Stimulated activated CD4-positive, alpha-beta T cell treated with anti-CD3 and anti-CD28 coated beads, TNF-alpha, amount 100 ng/mL, for 24 hours (primary cell): ENCODE data around the gene PDZD2.

Experiments
- DNase-seq, 3 experiments: peaks; one replicate each; pipeline ENCODE4 v3.0.0-alpha.2; 2020; ENCODE audit warnings: low read depth in 3 of 3

Gene PDZD2

DNA sequence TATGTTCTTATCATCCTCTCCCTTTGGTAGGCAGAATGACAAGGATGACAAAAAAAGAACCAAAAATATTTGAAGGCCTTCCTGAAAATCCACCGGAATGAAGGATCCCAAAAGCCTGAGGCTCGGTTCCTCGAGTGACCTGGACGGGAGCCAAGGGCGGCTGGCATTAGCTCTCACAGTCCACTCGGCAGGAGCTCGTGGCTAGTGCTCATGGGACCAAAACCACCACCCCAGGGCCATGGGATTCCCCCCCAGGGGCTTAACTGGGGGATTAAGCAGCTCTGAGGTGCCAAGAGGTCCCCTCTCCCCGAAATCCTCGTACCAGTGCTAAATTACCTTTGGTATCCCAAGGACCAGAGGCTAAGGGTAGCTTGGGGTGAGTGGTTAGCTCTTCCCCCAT, 586 bp upstream of the PDZD2 start:
- DNase-seq: no peak

DNA sequence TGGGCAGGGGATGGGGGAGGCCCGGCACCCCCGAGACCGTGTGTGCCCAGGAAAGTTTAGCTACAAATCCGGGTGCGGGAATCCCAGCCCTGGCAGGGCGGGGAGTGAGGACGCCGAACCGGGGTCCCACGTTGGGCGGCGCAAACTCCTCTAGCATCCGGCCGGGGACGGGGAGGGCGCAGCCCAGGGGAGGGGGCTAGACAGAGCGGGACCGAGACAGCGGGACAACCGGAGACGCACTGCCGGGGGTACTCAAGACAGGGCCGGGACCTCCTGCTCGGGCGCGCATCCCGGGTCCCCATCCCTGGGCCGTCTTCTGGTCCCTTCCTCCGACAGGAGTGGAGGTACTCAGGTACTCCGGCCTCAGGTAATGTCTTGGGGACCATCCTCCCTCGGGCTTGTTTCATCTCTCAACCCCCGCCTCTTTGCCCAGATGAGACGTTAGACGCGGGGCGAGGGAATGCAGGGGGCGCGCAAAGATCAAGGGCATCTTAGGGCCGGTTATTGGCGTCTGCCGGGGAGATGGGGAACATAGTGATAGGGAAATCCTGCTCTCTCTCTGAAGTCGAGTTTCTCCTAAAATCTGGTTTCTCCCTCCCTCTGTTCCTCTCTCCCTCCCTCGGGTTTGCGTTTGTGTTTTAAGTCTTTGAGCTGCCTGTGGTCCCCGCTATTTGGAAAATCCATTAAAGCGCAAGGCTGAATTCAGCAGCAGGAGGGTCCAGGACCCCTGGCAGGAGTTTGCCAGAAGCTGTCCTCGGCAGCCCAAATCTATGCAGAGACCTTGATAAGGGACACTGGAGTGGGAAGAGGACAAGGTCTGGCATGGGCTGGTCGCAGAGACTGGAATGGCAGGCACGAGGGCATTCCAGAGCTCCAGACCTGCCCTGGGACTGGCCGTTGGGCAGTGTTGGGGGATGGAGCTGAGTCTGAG, 815 bp downstream of the PDZD2 start:
- DNase-seq: no peak

DNA sequence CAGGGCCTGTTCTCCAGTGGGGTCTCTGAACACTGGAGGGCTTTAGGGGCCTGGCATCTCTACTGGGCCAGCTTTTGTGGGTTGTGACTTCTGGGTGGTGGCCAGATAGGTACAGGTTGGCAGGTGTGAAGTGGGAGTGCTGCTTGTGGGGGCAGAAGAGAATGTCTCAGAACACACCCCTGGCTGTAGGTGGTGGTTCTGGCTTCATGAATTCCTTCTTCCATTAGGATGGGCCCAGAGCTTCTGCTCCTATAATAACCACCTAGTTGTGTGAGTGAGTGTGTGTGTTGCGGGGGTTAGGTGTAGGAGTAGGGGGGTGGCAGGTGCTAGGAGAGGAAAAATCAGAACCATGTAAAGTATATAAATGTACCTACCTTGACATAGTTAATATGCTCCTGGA, 1.6 kb downstream of the PDZD2 start:
- no peak for DNase-seq

DNA sequence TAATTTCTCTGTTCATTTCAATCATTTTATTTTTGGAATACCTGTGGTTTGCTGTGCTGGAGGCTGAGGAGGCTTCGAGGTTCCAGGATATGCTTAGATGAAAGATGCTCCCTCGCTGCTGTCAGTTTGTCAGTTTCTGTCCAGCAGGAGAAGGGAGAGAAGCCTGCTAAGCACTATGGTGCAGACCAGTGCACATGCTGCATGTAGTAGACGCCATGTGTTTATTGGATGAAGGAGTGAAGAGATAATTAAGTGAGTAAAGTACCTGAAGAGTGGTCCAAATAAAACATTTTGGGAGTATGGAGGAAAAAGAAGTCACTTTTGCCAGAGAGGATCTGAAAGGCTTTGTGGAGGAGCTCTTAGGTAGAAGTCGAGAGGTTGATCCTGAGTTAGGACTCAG, 2.1 kb downstream of the PDZD2 start:
- DNase-seq: no peak

DNA sequence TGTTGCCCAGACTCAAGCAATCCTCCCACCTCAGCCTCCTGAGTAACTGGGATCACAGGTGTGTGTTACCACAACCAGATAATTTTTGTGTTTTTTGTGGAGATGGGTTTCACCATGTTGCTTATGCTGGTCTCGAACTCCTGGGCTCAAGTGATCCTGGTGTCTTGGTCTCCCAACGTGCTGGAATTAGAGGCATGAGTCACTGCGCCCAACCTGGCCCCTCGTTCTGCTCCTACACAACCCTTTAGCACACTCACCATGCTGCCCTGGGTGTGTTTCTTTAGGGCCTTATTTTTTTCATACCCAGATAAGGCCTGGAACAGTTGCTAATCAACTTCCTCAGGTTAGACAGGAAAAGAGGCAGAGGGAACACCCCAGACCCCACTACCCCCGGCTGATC, 2.6 kb downstream of the PDZD2 start:
- no peak for DNase-seq

DNA sequence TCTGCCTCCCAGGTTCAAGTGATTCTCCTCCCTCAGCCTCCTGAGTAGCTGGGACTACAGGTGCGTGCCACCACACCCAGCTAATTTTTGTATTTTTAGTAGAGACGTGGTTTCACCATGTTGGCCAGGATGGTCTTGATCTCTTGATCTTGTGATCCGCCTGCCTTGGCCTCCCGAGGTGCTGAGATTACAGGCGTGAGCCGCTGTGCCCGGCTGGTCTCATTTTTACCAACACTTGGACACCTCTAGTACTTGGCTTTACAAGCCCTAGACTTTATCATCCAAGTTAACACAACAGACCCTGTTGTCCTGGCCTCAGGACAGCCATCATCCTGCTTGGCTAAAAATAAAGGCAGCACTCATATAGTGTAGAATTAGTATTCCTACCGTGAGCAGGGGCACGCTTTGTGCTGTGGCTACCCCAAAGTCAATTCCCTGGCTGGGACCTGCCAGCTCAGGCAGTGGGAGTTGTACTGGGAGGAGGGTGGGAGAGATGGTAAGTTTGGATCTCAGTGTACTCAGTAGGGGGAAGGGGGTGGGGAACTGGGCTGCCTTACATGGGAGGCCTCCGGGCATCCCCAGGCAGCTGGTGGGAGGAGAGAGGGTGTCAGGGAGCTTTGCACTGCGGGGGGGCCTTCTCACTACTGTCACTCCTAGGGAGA, 6.6 kb downstream of the PDZD2 start:
- DNase-seq: no peak

DNA sequence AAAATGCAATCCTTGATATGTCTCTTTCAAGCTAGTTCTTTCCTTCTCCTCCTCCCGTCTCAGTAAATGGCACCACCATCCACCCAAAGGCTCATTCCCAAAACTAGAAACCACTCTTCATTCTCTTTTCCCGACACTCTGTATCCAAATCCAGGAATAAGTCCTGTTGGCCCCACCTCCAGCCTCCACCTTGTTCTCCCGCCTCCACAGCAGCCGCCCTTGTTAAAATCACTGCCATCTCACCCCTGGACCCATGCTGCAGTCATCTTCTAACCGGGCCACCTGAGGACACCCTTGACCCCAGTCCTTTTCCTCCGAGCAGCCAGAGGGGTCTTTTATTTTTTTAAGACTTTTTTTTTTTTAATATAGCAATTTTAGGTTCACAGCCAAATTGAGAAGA, 9.4 kb downstream of the PDZD2 start:
- DNase-seq: no peak

DNA sequence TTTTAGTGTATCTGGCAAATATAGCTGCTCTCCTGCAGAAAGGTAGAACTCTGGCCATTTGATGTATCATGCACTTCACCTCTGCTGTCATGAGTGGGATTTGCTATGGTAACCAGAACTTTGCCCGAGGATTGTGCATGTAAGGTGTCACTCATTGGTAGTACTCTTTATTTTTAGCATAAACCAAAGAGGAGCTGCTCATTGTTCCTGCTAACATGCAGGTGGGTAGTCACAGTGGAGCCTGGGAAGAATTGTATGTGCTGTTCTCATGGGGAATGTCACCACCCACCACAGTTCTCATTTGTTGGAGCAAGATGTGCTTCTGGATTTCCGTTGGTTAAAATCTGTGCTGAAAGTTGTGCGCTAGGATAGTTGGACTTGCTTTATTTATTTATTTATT, 12.3 kb downstream of the PDZD2 start:
- no peak for DNase-seq

DNA sequence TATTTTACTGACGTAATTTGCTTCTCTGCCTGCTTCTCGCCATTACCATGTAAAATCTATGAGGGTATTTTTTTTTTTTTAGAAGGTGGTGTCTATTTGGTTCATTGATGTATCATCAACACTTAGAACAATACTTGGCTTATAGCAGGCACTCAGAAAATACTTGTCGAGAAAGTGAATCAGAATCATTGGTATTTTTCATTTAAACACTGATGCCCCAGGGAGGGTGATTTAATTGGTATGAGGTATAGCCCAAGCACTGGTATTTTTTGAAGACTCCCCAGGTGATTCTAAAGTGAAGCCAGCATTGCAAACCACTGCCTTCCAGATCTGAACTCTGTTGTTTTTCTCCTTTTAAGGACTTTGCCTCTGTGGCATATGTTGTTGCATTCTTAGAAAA, 16.6 kb downstream of the PDZD2 start:
- DNase-seq: no peak

DNA sequence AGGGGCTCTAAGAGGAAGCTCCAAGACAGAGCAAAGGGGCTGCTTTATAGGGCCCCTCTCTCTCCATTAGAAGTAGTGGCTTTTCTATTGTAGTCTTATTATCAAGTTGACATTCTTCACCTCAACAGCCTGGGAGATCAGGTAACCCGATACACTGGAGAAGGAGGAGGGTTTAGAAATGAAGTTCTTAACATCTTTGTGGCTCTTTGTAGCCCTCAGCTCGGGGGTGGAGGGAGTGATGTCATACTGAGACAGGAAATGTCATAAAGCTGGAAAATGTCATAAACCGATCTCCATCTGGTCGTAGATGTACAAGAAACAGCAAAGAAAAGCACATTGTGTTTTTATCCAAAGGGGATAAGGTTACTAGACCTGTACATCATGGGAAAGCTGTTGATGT, 17.9 kb downstream of the PDZD2 start:
- no peak for DNase-seq

DNA sequence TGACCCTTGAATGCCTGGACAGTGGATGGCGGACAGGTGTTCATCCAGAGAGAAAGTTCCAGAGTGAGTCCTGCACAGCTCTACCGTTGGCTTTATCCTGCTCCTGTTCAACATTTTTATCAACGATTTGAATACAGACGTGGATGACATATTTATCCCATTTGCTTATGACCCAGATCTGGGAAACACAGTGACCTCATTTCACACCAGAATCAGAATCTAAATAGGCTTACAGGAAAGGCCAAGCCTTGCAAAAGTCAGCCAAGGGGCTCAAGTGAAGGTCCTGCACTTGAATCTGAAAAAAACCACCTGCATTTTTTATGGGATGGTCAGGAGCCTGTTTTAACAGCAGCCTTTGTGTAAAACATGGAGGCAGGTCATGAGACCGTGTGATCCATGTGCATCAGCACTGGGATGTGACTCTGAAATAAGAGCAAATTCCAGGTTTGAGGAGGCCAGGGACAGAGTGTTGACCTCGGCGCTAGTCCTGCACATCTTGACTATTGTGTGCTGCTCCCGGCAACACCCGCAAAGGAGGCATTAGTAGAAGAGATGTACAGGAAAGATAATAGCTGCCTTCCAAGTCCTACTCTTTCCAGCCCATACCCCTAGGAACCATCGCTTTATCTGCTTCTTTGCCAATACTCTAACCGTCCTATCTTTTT, 18.5 kb downstream of the PDZD2 start:
- no peak for DNase-seq

DNA sequence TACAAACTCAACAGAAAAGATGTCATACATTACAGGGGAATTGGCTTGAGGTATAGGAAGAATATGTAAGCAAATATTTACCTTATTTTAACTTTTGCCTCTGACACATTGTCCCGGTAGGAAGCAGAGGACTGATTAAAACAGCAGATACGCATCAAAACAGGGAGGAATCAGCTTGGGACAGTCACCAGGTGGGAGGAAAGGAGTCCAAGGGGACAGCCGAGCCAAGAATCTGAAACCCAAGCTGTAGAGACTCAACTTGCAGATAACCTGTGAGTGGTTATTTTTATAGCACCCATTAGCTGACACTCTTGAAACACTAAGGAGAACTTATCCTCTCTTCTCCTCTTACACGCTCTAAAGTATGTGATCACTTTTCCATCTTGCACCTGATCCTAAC, 22.3 kb downstream of the PDZD2 start:
- no peak for DNase-seq

DNA sequence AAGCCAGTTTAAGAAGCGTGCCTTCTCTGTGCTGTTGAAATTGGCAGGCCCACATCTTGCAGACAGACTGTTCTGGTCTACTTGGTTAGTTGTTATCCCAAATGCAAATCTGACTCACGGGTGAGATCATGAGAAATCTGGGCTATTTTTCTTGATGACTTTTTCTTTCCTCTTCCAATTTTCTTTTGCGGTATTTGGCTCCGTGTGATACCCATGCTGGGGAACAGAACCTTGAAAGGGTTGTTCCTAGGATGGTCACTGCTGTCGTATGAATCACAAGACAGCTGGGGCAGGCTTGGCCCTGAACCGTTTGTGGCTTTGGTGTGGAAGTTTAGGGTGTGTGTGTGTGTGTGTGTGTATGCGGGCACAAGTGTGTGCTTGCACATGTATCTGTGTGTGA, 24.6 kb downstream of the PDZD2 start:
- DNase-seq: no peak

DNA sequence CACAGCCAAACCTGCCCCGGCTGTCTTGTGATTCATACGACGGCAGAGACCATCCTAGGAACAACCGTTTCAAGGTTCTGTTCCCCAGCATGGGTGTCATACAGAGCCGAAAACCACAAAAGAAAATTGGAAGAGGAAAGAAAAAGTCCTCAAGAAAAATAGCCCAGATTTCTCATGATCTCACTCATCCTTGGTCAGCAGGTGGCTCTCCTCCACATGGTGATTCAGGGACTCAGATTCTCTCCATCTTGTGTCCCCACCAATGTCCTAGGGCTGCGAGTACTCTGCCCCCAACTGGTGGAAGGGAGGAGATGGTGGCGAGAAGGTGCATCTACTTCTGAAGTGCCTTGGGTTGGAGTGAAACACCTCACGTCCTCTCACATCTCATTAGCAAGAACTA, 25.6 kb downstream of the PDZD2 start:
- no peak for DNase-seq

DNA sequence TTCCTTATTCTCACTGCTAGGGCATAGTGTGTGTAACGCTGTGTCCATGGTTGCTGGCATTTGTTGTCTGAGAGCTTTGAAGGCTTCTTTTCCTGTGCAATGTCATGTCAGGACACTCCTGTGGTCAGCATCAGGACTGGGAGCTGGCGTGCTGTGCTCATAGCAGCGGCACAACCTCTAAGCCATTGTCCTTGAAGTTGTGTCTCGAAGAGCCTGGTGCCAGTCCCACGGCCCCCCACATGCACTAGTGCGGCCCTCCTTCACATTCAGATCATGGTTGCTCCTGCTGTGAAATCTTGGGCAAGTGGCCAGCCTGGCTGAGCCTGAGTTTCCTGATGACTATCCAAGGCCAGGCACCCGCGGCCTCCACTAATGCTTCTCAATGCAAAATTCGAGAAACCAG, 32.4 kb downstream of the PDZD2 start:
- DNase-seq: no peak

DNA sequence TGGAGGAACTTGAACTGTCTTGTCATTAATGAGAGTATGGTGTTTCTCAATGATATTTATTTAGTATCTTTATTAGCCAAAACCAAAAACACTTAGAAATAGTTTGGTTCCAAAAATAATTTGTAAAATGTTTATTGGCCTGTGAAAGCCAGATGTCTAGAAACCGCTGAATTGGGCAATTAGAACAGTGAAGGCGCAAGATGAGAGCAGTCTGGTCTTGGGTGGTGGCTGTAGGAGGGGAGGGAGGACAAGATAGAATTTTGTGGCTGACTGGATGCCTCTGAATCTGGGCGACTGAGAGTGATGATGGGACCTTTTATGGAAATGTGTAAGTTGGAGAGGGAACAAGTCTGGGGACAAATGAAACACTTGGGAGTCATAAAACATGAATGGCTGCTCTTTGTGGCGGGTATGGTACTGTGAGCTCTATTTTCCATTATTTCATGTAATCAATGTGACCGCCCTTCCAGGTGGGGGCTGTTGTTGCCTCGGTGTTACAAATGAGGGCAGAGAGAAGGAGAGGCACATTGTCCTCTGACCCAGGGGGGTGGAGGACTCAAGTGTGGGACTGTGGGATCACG, 35.5 kb downstream of the PDZD2 start:
- DNase-seq: no peak

DNA sequence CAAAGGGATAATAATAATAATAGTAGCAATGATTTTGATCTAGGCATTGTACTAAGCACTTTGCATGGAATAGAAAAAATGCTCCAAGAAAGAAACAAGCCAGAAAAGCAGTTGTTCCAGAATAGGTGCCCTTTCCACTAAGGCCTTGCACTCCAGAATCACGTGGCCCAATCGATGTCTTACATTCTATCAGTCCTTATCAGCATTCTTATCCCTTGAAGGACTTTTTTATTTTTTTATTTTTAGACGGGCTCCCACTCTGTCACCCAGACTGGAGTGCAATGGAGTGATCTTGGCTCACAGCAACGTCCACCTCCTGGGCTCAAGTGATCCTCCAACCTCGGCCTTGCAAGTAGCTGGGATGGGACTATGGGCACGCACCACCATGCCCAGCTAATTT, 36.5 kb downstream of the PDZD2 start:
- no peak for DNase-seq

DNA sequence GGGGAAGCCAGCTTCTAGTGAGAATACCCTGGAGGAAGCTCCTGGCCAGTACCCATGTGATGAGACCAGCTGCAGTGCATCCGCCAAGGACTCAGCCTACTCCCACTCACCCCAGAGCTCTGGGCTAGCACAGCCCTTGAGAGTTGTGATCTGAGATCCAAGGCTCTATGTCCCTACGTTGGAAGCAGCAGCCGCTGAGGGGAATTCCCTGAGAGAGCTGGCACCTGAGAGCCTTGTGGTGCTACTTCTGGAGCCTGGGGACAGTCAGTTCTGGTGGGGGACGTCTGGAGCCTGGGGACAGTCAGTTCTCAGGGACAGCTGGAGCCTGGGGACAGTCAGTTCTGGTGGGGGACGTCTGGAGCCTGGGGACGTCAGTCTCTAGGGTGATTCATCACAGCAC, 39.2 kb downstream of the PDZD2 start:
- DNase-seq: no peak

DNA sequence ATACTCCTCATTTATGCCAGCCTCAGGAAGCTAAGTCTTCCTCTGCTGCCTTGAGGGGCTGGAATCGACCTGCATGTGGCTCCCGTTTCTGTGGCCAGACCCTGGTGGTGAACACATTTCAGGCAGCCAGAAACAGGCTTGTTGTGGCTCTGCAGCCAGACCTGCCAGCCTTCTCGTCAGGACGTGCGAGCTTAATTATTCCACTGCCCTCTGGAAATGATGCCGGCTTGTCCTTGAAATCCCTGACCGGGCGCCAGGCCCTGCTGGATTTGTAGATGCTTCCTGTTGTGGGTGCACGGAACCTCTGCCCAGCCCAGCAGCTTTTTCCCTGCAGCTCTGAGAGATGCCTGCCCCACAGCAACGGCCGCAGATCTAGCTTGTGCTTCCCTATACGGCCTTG, 41.6 kb downstream of the PDZD2 start:
- DNase-seq: no peak

DNA sequence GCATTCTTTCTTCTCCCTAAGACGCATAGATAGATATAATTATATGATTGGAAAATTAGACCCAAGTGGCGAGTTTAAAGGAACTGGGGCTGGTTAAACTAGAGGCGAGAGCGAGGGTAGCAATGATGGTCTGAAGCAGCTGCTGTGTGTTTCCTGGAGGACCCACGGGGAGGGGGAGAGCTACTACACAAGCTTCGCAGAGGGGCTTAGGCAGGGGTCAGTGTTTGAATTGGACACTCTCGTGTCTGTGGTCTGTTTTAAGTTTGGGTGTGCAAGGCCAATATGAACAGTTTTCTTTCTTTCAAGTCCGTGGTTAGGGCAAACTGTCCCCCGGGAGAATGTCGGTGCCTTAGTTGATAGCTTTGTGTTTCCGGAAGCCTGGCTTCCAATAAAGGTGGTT, 43.1 kb downstream of the PDZD2 start:
- no peak for DNase-seq

DNA sequence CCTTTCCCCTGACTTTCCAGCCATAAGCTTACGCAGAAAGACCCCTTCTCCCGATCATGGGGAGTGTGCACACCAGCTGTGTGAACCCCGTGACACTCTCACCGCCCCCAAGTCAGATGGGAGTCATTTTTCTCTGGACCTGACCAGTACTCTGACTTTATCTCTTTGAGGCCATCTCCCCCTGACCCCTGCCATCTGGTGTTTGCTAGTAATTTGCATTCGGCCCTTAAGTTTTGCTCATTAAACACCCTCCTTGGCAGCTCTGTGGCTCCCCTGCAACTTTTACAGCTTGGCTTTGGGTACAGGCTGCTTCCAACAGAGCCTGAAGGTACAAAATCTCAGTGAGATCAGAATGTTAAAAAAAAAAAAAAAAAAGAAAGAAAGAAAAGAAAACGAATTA, 43.9 kb downstream of the PDZD2 start:
- DNase-seq: no peak

DNA sequence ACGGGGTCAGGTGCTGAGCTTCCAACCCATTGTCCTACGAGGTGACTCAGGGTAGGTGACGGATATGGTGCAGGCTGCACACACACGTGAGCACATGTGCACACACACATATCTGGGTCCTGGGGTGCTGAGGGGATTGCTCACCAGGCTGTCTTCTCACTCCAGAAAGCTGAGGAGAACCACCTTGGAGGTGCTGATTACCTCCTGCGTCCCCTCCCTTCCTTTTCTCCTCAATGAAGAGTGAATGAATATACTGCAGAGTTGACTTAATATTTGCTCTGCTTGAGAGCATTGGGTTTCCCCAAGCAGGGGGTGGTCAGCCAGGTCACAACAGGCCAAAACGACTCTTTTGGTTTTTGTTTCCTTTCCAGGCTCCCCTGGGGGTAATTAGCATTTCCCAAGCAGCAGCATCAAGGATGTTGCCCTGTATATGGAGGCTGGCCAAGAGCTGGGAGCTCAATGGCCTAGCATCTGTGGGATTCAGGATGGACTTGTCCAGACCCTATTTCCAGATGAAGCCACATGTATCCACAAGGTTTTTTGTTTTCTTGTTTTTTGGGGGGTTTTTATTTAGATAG, 49.7 kb downstream of the PDZD2 start:
- DNase-seq: no peak
